ENCODE data around the gene KCNG4.

DNA sequence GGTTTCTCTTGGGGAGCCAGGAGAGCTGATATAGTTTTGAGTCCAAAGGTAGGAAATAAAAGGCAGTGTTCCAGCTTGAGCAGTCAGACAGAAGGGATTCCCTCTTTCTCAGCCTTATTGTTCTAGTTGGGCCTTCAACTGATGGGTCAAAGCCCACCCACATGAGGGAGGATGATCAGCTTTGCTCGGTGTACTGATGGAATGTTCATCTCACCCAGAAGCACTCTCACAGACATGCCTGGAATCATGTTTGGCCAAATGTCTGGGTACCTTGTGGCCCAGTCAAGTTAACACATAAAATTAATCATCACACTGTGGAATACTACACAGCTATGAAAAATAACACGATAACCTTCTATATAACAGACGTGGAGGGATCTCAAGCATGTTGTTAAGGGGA lies 23.1 kb upstream of the KCNG4 start:
- TF ChIP-seq, protein P1, sequence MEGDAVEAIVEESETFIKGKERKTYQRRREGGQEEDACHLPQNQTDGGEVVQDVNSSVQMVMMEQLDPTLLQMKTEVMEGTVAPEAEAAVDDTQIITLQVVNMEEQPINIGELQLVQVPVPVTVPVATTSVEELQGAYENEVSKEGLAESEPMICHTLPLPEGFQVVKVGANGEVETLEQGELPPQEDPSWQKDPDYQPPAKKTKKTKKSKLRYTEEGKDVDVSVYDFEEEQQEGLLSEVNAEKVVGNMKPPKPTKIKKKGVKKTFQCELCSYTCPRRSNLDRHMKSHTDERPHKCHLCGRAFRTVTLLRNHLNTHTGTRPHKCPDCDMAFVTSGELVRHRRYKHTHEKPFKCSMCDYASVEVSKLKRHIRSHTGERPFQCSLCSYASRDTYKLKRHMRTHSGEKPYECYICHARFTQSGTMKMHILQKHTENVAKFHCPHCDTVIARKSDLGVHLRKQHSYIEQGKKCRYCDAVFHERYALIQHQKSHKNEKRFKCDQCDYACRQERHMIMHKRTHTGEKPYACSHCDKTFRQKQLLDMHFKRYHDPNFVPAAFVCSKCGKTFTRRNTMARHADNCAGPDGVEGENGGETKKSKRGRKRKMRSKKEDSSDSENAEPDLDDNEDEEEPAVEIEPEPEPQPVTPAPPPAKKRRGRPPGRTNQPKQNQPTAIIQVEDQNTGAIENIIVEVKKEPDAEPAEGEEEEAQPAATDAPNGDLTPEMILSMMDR (optimal IDR thresholded peaks at IDR 0.05 in 1 of 3, IDR thresholded peaks at IDR 0.05 in 1 of 3, conservative IDR thresholded peaks at IDR 0.05 in 1 of 3; ENCODE audit: extremely low read depth in 1 of 3, insufficient read depth in 2 of 3, low read length in 3 of 3) = no peak
- TF ChIP-seq EZH2 (IDR thresholded peaks at IDR 0.05; ENCODE audit: low read length) = no peak

Data from keratinocyte (primary cell).